ENCODE results near the gene MYLK.

GRCh38 chr3:123766193-123767008 is 117.7 kb downstream of the MYLK start:
- TF ChIP-seq TAF1 (IDR thresholded peaks at IDR 0.05; ENCODE audit: borderline replicate concordance, insufficient read depth, low read length): no peak
- no peak for TF ChIP-seq POLR2AphosphoS5 (IDR thresholded peaks at IDR 0.05; ENCODE audit: low read depth, low read length)
- TF ChIP-seq REST (IDR thresholded peaks at IDR 0.05; ENCODE audit: insufficient read depth in 1 of 2, low read depth in 2 of 2, low read length in 2 of 2): no peak
- TF ChIP-seq FOXP2 (optimal IDR thresholded peaks at IDR 0.05; ENCODE audit: borderline replicate concordance, extremely low read depth, extremely low read length, insufficient read depth): no peak
- TF ChIP-seq SIN3A (IDR thresholded peaks at IDR 0.05; ENCODE audit: borderline replicate concordance, insufficient read depth, low read length): no peak

All from PFSK-1 (cell line).